ENCODE measurements around the gene CPNE8.

Gene CPNE8

DNA sequence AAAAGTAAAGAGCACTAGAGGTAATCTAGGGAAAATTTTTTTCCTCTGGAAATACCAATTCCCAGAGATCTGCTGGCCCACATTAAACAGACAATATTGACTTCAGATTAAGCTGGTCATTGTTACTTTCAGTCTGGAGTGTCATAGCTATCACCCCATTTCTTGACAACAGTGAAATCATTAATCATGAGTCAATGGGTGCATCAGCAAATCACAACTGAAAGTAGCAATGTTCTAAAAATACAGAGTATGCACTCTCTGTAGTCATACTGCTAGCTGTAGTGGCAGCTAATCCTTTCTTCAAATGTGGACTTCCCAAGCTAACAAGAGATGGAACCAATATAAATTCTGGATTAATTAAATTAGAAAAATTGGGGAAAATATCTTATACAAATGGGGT, 129.9 kb downstream of the CPNE8 start:
- TF ChIP-seq, protein P1, sequence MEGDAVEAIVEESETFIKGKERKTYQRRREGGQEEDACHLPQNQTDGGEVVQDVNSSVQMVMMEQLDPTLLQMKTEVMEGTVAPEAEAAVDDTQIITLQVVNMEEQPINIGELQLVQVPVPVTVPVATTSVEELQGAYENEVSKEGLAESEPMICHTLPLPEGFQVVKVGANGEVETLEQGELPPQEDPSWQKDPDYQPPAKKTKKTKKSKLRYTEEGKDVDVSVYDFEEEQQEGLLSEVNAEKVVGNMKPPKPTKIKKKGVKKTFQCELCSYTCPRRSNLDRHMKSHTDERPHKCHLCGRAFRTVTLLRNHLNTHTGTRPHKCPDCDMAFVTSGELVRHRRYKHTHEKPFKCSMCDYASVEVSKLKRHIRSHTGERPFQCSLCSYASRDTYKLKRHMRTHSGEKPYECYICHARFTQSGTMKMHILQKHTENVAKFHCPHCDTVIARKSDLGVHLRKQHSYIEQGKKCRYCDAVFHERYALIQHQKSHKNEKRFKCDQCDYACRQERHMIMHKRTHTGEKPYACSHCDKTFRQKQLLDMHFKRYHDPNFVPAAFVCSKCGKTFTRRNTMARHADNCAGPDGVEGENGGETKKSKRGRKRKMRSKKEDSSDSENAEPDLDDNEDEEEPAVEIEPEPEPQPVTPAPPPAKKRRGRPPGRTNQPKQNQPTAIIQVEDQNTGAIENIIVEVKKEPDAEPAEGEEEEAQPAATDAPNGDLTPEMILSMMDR (IDR thresholded peaks at IDR 0.05): no peak

DNA sequence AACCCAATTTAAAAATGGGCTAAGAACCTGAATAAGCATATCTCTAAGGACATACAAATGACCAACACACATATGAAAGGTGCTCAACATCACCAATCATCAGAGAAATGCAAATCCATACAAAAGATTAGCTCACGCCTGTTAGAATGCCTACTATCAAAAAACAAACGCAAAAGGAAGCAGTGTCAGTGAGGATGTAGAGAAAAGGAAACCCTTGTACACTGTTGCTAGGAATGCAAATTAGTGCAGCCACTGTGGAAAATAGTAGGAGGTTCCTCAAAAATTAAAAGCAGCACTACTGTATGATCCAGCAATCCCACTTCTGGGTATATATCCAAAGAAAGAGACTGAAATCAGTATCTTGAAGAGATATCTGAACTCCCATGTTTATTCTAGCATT, 133.0 kb downstream of the CPNE8 start:
- no peak overlapping the region for H3K27ac ChIP-seq
- no peaks in the 10 kb centered on the region for H3K27me3 ChIP-seq
- TF ChIP-seq, protein P1 (IDR thresholded peaks at IDR 0.05): no peak
- no peak overlapping the region for H3K4me3 ChIP-seq (ENCODE audit: low read depth in 1 of 2, low read length in 1 of 2)
- H3K36me3 ChIP-seq: no peaks in the 10 kb centered on the region
- H3K9me3 ChIP-seq: no peaks in the 10 kb centered on the region
- peaks cover 0 to 10% of the 10 kb centered on the region in 2 experiments for H3K4me1 ChIP-seq (ENCODE audit: control insufficient read depth in 1 of 2, insufficient read depth in 1 of 2, low read depth in 1 of 2, low read length in 1 of 2)

More for the DNA sequence above, 129.9 kb downstream of the CPNE8 start:
- Histone ChIP-seq H3K4me3 (ENCODE audit: low read depth in 1 of 2, low read length in 1 of 2) (no peak overlapping the region), H3K4me1 (ENCODE audit: control insufficient read depth in 1 of 2, insufficient read depth in 1 of 2, low read depth in 1 of 2, low read length in 1 of 2) (peaks cover 0 to 10% of the 10 kb centered on the region in 2 experiments), H3K27me3 (no peaks in the 10 kb centered on the region), H3K27ac (no peak overlapping the region), H3K9me3 (no peaks in the 10 kb centered on the region), H3K36me3 (no peaks in the 10 kb centered on the region)

DNA sequence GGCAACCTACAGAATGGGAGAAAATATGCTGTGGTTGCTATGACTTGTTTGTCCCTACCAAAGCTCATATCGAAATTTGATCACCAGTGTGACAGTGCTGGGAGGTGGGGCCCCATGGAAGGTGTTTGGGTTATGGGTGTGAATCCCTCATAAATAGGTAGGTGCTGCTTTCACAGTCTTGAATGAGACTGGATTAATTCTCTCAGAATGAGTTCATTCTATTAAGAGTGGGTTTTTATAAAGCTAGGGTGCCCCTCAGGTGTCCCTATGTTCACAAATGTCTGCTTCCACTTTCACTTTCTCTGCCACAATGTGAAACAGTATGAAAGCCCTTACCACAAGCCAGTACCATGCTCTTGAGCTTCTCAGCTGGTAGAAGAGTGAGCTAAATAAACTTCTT, 133.5 kb downstream of the CPNE8 start:
- H3K27ac ChIP-seq: no peak overlapping the region
- TF ChIP-seq, protein P1 (IDR thresholded peaks at IDR 0.05): no peak

DNA sequence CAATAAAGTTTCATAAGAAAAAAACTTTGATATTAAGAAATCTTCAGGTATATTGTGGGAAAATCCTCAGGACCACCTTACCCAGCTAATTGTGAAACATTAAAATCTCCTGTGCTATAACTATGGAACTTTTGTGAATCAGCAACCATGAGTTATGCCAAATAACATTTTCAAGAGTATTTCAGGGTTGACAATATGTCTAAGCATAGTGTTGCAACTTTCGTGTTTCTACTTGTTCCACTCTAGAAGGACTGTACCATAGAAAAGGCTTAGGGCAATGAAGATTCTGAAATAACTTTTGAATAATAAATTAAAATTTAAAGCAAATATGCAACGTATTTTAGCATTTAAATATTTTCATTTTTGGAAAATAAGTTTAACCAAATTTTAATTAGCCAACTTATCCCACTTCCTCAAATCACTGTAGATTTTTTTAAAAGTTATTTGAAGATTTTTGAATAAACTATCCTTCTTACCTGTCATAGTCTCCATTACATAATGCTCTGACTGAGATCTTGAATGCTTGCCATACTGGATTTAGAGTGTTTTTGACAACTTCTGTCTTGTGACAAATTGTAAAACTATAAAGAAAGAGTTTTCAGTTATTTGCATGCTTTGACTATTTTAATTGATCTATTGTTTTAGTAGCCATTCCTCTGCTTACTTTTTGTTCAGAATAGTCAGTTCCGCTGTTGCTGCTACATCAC, 143.6 kb downstream of the CPNE8 start:
- no peaks in the 10 kb centered on the region for H3K27me3 ChIP-seq
- H3K36me3 ChIP-seq: no peaks in the 10 kb centered on the region
- H3K4me3 ChIP-seq (ENCODE audit: low read depth in 1 of 2, low read length in 1 of 2): no peak overlapping the region

More for the DNA sequence above, 133.5 kb downstream of the CPNE8 start:
- Histone ChIP-seq H3K4me3 (ENCODE audit: low read depth in 1 of 2, low read length in 1 of 2) (no peak overlapping the region), H3K4me1 (ENCODE audit: control insufficient read depth in 1 of 2, insufficient read depth in 1 of 2, low read depth in 1 of 2, low read length in 1 of 2) (peaks cover 0 to 10% of the 10 kb centered on the region in 2 experiments), H3K9me3 (no peaks in the 10 kb centered on the region), H3K27me3 (no peaks in the 10 kb centered on the region), H3K36me3 (no peaks in the 10 kb centered on the region)

DNA sequence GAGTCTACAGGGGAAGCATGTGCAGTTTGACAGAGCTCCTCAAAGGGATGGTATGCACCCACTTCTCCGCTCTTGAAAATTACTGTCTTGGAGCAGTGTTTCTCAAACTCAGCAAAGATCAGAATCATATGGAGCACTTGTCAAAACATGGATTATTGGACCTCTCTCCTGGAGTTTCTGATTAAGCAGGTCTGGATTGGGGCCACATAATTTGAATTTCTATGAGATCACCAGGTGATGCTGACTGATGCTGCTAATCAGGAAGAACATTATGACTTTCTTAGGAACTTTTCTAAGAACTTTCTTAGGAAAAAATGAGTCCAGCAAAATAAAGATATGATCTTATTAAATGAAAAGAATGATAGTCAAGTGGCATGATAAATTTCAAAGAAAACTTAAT, 144.3 kb downstream of the CPNE8 start:
- Histone ChIP-seq H3K9me3 (no peaks in the 10 kb centered on the region), H3K36me3 (no peaks in the 10 kb centered on the region), H3K4me1 (ENCODE audit: control insufficient read depth in 1 of 2, insufficient read depth in 1 of 2, low read depth in 1 of 2, low read length in 1 of 2) (no peaks in the 10 kb centered on the region), H3K27ac (no peak overlapping the region), H3K4me3 (ENCODE audit: low read depth in 1 of 2, low read length in 1 of 2) (no peak overlapping the region), H3K27me3 (no peaks in the 10 kb centered on the region)
- TF ChIP-seq, protein P1 (IDR thresholded peaks at IDR 0.05): no peak

More for the DNA sequence above, 143.6 kb downstream of the CPNE8 start:
- no peak overlapping the region for H3K27ac ChIP-seq
- TF ChIP-seq, protein P1 (IDR thresholded peaks at IDR 0.05): no peak
- H3K4me1 ChIP-seq (ENCODE audit: control insufficient read depth in 1 of 2, insufficient read depth in 1 of 2, low read depth in 1 of 2, low read length in 1 of 2): no peaks in the 10 kb centered on the region
- no peaks in the 10 kb centered on the region for H3K9me3 ChIP-seq
